A673 (cell line): ENCODE results near the gene OXCT2. TPM values are rescaled to one million over a fixed set of nuclear protein-coding genes. Genes with fewer than 3 reads are reported as not detected.

Source experiments
- BruUV-seq: library from RNA; stranded (reverse); fragments of 400-500 nt; replicated peaks from 2 replicates; lab custom pipeline; 2021; lab: Mats Ljungman, UMichigan
- CTCF ChIA-PET: fragments of 300-600 bp; sonication (Branson Sonifier 250); formaldehyde crosslinking; loops from one replicate; lab custom pipeline; 2022; ENCODE audit warnings: antibody characterized with exemption; lab: Charles Lee
- POLR2A ChIA-PET: fragments of 300-600 bp; sonication (Branson Sonifier 250); formaldehyde crosslinking; loops from one replicate; lab custom pipeline; 2022; ENCODE audit warnings: antibody characterized with exemption; ENCODE audit not compliant: low non-redundant PET; lab: Charles Lee
- DNase-seq: peaks from one replicate; pipeline ENCODE4 v3.0.0-alpha.2; 2015; ENCODE audit warnings: low spot score
- H3K27ac ChIP-seq: fragments of 200-600 bp; sonication (generic); 2 replicates; pipeline ENCODE4 v1.5.1; 2016; ENCODE audit warnings: mixed run types, low read depth, mild to moderate bottlenecking, mixed read lengths, antibody characterized with exemption, low read length; ENCODE audit not compliant: poor library complexity, severe bottlenecking
- H3K27me3 ChIP-seq: fragments of 200-600 bp; sonication (generic); replicated peaks from 2 replicates; pipeline ENCODE4 v1.6.1; 2017; ENCODE audit warnings: mixed run types, low read depth, mild to moderate bottlenecking, mixed read lengths, antibody characterized with exemption, low read length; ENCODE audit not compliant: insufficient read depth, poor library complexity
- H3K36me3 ChIP-seq: fragments of 200-600 bp; sonication (generic); 2 replicates; pipeline ENCODE4 v1.6.1; 2016; ENCODE audit warnings: mixed run types, mild to moderate bottlenecking, mixed read lengths, antibody characterized with exemption, low read length; ENCODE audit not compliant: insufficient read depth, poor library complexity, severe bottlenecking
- H3K4me1 ChIP-seq: fragments of 200-600 bp; sonication (generic); 2 replicates; pipeline ENCODE4 v1.6.1; 2017; ENCODE audit warnings: mixed run types, mild to moderate bottlenecking, mixed read lengths, antibody characterized with exemption, low read length; ENCODE audit not compliant: insufficient read depth, poor library complexity, severe bottlenecking
- H3K4me3 ChIP-seq: fragments of 200-600 bp; sonication (generic); 2 replicates; pipeline ENCODE4 v1.5.1; 2016; ENCODE audit warnings: low read depth, mixed run types, mild to moderate bottlenecking, mixed read lengths, low read length; ENCODE audit not compliant: poor library complexity, severe bottlenecking
- H3K9me3 ChIP-seq: fragments of 200-600 bp; sonication (generic); 2 replicates; pipeline ENCODE4 v1.6.1; 2016; ENCODE audit warnings: mixed run types, low read depth, mild to moderate bottlenecking, mixed read lengths, antibody characterized with exemption, low read length; ENCODE audit not compliant: poor library complexity, severe bottlenecking
- CTCF ChIP-seq: fragments of 300-800, 200-600 bp; sonication (generic); conservative IDR thresholded peaks from 2 replicates; pipeline ENCODE4 v1.5.1; 2017; ENCODE audit warnings: low read depth, mild to moderate bottlenecking, antibody characterized with exemption, low read length, moderate library complexity, mixed read lengths
- EZH2 ChIP-seq: fragments of 200-600 bp; sonication (generic); IDR thresholded peaks from 2 replicates; pipeline ENCODE4 v1.6.1; 2017; ENCODE audit warnings: borderline replicate concordance, low read depth, mild to moderate bottlenecking, mixed read lengths, antibody characterized with exemption, low read length; ENCODE audit not compliant: poor library complexity, severe bottlenecking
- intact Hi-C: fragments of 100-400 bp; cut with micrococcal nuclease; formaldehyde crosslinking; loops from one replicate; pipeline ENCODE4 v1.10.0; 2022; ENCODE audit not compliant: unreplicated experiment
- total RNA-seq: library from RNA; stranded (reverse); gene quantifications from 2 replicates; pipeline ENCODE4 v1.2.3, GENCODE V29; 2021

OXCT2 gene
- total RNA-seq, 1 experiment from 2014 or later, result not detected

GRCh38 chr1:39757501-39757900 lies 13.6 kb downstream of the OXCT2 start:
- Histone ChIP-seq H3K4me3 (no peak overlapping the region), H3K9me3 (no peaks in the 10 kb centered on the region), H3K27ac (no peak overlapping the region), H3K36me3 (peaks cover 34% of the 10 kb centered on the region), H3K27me3 (no peaks in the 10 kb centered on the region), H3K4me1 (no peaks in the 10 kb centered on the region)
- ChIA-PET POLR2A (no interaction called here), CTCF (no interaction called here)
- no TSS peak for BruUV-seq
- intact Hi-C loops, result no loop called here
- TF ChIP-seq EZH2 (no peak), CTCF (no peak)
- DNase-seq, result no peak

GRCh38 chr1:39755965-39756659 lies 15.0 kb downstream of the OXCT2 start:
- no peaks in the 10 kb centered on the region for H3K4me1 ChIP-seq
- no peak overlapping the region for H3K27ac ChIP-seq
- intact Hi-C loops, result no loop called here
- POLR2A ChIA-PET, result no interaction called here
- CTCF ChIA-PET, result no interaction called here
- H3K9me3 ChIP-seq, result no peaks in the 10 kb centered on the region
- H3K27me3 ChIP-seq, result no peaks in the 10 kb centered on the region
- no peak for DNase-seq
- BruUV-seq, result no TSS peak
- TF ChIP-seq EZH2 (no peak), CTCF (no peak)
- no peak overlapping the region for H3K4me3 ChIP-seq
- peaks cover 47% of the 10 kb centered on the region for H3K36me3 ChIP-seq

- DNase-seq, result no peak
- H3K4me3 ChIP-seq, result no peak overlapping the region
- no peaks in the 10 kb centered on the region for H3K4me1 ChIP-seq
- no peaks in the 10 kb centered on the region for H3K27me3 ChIP-seq
- BruUV-seq, result no TSS peak
- peaks cover 58% of the 10 kb centered on the region for H3K36me3 ChIP-seq
- no peak for TF ChIP-seq CTCF
- POLR2A ChIA-PET, result no interaction called here
- CTCF ChIA-PET, result no interaction called here
- H3K9me3 ChIP-seq, result no peaks in the 10 kb centered on the region
- H3K27ac ChIP-seq, result no peak overlapping the region
- intact Hi-C loops, result no loop called here
These were observed 16.1 kb downstream of the OXCT2 start for GRCh38 chr1:39754906-39755504.
